Neural cell (in vitro differentiated cells): ENCODE measurements around the gene MRPS18A.
A peak's percentile ranks its signal among the peaks of the same experiment; 100 is the strongest.

Experiments used
- CTCF ChIP-seq: fragments of 450-650 bp; IDR thresholded peaks from 2 replicates; pipeline ENCODE4 v1.5.1; 2014; ENCODE audit warnings: antibody characterized with exemption, mild to moderate bottlenecking, moderate library complexity; ENCODE audit not compliant: poor library complexity, severe bottlenecking
- EP300 ChIP-seq: fragments of 450-650 bp; conservative IDR thresholded peaks from 2 replicates; pipeline ENCODE4 v1.6.1; 2014; ENCODE audit warnings: antibody characterized with exemption, mild to moderate bottlenecking, moderate library complexity; ENCODE audit not compliant: poor library complexity, severe bottlenecking
- EZH2 ChIP-seq: fragments of 200-600, 300-800 bp; shearing (Covaris generic), sonication (generic); IDR thresholded peaks from 2 replicates; pipeline ENCODE4 v1.6.1; 2014; ENCODE audit warnings: antibody characterized with exemption, low read length, borderline replicate concordance, mild to moderate bottlenecking; ENCODE audit not compliant: insufficient read depth, poor library complexity, severe bottlenecking
- MXI1 ChIP-seq: fragments of 450-650 bp; conservative IDR thresholded peaks from 2 replicates; pipeline ENCODE4 v1.6.1; 2014; ENCODE audit warnings: antibody characterized with exemption, mild to moderate bottlenecking; ENCODE audit not compliant: poor library complexity, severe bottlenecking
- RAD21 ChIP-seq: fragments of 450-650 bp; conservative IDR thresholded peaks from 2 replicates; pipeline ENCODE4 v1.6.1; 2014; ENCODE audit warnings: antibody characterized with exemption, mild to moderate bottlenecking, moderate library complexity

- TF ChIP-seq CTCF (no peak), EP300 (peak; percentile 53), EZH2 (no peak), RAD21 (peak; percentile 16), MXI1 (peak; percentile 63)
Measured at GRCh38 chr6:43687437-43688347, at the start of gene MRPS18A.
